Activated effector memory CD4-positive, alpha-beta T cell treated with anti-CD3 and anti-CD28 coated beads, Interleukin-2, amount 50 U/mL, for 16 hours (primary cell): ENCODE data around the gene ANKRD12.
A peak's percentile ranks its signal among the peaks of the same experiment; 100 is the strongest.

Source experiments
- DNase-seq: peaks from one replicate; pipeline ENCODE4 v3.0.0-alpha.2; 2020

The ANKRD12 gene

GRCh38 chr18:9304388-9305070 lies 167.9 kb downstream of the ANKRD12 start:
- no peak for DNase-seq

- no peak for DNase-seq
These were observed 182.8 kb downstream of the ANKRD12 start for GRCh38 chr18:9319333-9319732.

GRCh38 chr18:9321017-9321452 lies 184.5 kb downstream of the ANKRD12 start:
- no peak for DNase-seq

DNA sequence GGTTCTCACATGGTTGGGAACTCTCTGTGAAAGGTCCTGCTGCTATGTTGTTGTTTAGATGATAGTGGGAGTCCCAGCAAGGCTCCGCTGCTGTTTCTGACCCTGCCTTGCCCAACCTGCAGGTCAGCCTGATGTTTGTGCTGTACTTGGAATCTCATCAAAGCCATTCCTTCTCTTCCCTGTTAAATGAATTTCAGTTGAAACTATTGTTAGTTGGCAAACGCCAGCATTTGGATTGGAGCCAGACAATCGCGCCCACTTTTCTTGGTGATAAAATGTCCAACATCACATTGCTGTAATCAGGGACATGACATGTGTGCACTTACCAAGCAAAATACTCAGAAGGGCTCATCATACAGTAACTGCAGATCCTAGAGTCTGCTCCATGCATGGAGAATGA lies 185.2 kb downstream of the ANKRD12 start:
- DNase-seq = no peak

- DNase-seq = no peak
These were observed 186.2 kb downstream of the ANKRD12 start for GRCh38 chr18:9322744-9323143.

DNA sequence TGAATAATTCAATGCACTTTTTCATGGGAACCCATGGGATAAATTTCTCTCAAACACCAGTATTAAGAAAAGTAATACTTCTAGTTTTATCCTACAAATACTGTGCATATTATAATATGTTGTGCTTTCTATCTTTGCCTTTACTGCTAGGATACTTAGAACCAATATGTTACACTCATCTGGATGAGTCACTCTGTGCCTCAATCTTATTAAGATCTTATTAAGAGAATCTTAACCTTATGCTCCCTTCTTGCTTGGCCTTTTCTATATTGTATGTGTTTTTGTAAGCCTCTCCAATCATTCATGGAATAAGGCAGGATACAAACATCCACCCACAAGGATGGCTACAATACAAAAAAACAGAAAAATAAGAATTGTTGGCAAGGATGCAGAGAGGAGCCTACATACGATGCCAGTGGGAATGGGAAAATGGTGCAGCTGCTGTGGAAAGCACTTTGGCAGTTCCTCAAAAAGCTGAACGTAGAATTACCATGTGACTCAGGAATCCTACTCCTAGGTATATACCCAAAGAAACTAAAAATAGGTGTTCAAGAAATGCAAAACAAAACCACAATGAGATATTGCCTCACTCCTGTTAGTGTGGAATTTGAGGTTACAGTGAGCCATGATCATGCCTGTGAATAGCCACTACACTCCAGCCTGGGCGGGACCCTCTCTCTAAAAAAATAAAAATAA lies 187.3 kb downstream of the ANKRD12 start:
- no peak for DNase-seq

DNA sequence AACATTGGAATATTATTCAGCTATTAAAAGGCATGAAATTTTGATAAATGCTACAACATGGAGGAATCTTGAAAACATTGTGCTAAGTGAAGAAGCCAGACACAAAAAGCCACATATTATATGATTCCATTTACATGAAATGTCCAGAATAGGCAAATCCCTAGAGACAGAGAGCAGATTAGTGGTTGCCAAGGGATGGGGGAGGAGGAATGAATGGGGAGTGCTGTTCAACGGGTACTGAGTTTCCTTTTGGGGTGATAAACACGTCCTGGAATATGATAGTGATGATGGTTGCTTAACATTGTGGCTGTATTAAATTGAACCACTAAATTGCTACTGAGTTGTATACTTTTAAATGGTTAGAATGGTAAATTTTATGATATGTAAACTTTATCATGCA lies 189.1 kb downstream of the ANKRD12 start:
- no peak for DNase-seq

DNA sequence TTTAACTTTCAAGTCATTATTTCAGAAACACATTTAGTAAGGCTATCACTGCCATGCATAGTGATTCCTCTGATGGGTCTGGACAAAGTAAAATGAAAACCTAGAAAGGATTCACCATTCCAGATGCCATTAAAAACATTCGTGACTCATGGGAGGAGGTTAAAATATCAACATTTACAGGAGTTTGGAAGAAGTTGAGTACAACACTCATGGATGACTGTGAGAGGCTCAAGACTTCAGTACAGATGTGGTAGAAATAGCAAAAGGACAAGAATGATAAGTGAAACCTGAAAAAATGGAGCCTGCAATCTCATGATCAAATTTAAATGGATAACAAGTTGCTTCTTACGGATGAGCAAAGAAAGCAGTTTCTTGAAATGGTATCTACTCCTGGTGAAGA lies 192.2 kb downstream of the ANKRD12 start:
- no peak for DNase-seq

DNA sequence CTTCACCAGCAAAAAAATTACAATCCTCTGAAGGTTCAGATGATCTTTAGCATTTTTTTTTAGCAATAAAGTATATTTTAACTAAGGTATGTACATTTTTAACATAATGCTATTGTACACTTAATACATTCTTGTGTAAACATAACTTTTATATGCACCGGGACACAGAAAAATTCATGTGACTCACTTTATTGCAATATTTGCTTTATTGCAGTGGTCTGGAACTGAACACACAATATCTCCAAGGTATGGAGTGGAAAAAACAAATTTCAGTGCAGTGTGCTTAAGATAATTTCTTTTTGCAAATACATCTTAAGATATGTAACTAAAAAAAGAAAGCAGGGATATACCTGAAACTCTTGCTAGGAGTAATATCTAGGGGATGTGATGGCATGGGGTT lies 192.9 kb downstream of the ANKRD12 start:
- DNase-seq = no peak

DNA sequence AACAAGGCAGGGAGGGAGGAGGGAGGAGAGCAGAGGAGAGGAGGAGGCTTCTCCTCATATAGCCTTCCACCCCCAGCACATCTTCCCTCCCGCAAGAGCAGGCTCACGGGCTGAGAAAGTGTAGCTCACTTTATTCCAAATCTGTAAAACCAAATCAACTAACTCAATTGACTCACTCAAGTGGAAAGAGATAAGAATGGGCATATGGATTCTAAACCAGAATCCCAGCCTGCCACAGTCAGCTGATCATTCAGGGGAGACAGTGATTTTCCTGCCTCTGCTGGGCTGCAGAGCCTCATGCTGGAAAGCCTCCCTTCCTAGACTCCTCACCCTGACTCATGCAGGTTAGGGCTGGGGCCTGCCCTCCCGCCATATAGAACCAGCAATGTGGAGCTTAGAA lies 193.8 kb downstream of the ANKRD12 start:
- DNase-seq = no peak

- peak; percentile 63 for DNase-seq
These were observed 197.1 kb downstream of the ANKRD12 start for GRCh38 chr18:9333441-9334328.

DNA sequence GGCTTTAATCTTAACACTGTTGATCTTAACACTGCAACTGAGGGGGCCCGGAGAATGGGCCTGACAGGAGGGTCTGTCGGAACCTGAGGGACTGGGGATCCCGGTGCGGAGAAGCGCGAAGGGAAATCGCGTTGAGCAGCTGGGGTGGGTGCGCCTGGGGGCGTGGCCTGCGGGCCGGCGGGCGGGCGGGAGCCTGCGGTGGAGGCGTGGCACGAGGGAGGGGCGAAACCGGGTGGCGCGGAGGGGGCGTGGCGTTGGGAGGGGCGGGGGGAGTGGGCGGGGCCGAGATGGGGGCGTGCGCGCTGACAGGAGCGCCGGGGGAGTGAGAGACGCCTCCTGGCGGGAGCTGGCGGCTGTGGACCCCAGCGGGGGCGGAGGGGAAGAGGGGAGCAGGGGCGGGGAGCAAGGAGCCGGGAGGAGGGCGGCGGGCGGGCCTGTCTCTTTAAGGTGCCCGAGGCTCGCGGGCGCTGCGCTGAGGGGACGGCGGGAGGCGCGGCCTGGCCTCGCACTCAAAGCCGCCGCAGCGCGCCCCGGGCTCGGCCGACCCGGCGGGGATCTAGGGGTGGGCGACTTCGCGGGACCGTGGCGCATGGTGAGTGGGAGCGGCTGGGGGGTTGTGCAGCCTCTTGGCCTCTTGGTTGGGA lies 197.9 kb downstream of the ANKRD12 start, which contains the start of gene TWSG1:
TWSG1 (plus strand) TSS at position 445 of the 644 bp plus-strand sequence. CDS start 2,457 bp downstream, outside the sequence.
- DNase-seq = peak; percentile 96

GRCh38 chr18:9334973-9335696 lies 198.6 kb downstream of the ANKRD12 start:
- no peak for DNase-seq
